Ectodermal cell (in vitro differentiated cells): ENCODE results near the gene IQGAP2.
"Not testable (repeated sequence)": the region's sequence is repeated elsewhere in the genome, so short reads cannot be mapped to it uniquely, and the experiment has no call there.

Source experiments
- H3K27ac ChIP-seq: 2 replicates; pipeline ENCODE4 v1.7.0; 2013; ENCODE audit warnings: mild to moderate bottlenecking, low read depth, low read length; ENCODE audit not compliant: insufficient read depth, poor library complexity, severe bottlenecking
- H3K27me3 ChIP-seq: 2 replicates; pipeline ENCODE4 v1.7.0; 2013; ENCODE audit warnings: mild to moderate bottlenecking, low read length; ENCODE audit not compliant: insufficient read depth, control insufficient read depth, poor library complexity, severe bottlenecking
- H3K36me3 ChIP-seq: one replicate; pipeline ENCODE4 v1.7.0; 2013; ENCODE audit warnings: low read length; ENCODE audit not compliant: control insufficient read depth, insufficient read depth
- H3K4me1 ChIP-seq: one replicate; pipeline ENCODE4 v1.7.0; 2013; ENCODE audit warnings: low read length; ENCODE audit not compliant: control insufficient read depth, insufficient read depth
- H3K4me3 ChIP-seq: 2 replicates; pipeline ENCODE4 v1.7.0; 2013; ENCODE audit warnings: low read depth, low read length, control low read depth; ENCODE audit not compliant: insufficient read depth
- H3K9me3 ChIP-seq: 2 replicates; pipeline ENCODE4 v1.7.0; 2013; ENCODE audit warnings: mild to moderate bottlenecking, low read length, moderate library complexity; ENCODE audit not compliant: control insufficient read depth
- WGBS, 2 experiments: methylation state at CpG; one replicate each; pipeline ENCODE4 v1.1.7; 2013; ENCODE audit warnings: missing lambda C conversion rate in 2 of 2; 5-methylcytosine and 5-hydroxymethylcytosine counted together

Gene IQGAP2

DNA sequence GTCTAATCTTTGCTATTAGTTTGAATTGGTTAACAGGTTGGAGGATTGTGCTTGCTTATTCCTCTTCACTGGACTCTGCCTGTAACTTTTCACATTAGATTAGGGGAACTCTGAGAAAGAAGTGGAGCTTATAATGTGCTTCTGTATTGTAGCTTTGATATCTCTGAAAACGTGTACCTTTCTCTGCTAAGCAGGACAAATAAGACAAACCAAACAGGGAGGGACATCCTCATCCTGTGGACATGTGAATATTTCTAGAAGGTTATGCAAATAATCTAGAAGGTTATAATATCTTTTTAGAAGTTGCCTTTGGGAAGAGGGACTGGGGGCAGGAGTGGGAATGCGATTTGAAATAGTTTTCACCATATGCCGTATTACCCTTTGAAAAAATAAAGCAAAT lies 11.7 kb downstream of the IQGAP2 start:
- Histone ChIP-seq H3K4me3 (no peak overlapping the region), H3K27ac (no peak overlapping the region), H3K4me1 (no peaks in the 10 kb centered on the region), H3K9me3 (no peaks in the 10 kb centered on the region), H3K36me3 (no peaks in the 10 kb centered on the region), H3K27me3 (no peaks in the 10 kb centered on the region)
- 86 to 96% methylated on average over 3 of the region's 3 CpGs for WGBS, 2 experiments

- WGBS, 2 experiments: 91 to 94% methylated on average over 2 of the region's 2 CpGs
- Histone ChIP-seq H3K27ac (no peak overlapping the region), H3K4me1 (no peaks in the 10 kb centered on the region), H3K27me3 (no peaks in the 10 kb centered on the region), H3K4me3 (no peak overlapping the region), H3K36me3 (no peaks in the 10 kb centered on the region), H3K9me3 (no peaks in the 10 kb centered on the region)
Measured at GRCh38 chr5:76415855-76416254, 12.8 kb downstream of the IQGAP2 start.

- 95 to 97% methylated on average over 1 of the region's 1 CpG for WGBS, 2 experiments
- H3K36me3 ChIP-seq: no peaks in the 10 kb centered on the region
- H3K27ac ChIP-seq: no peak overlapping the region
- H3K27me3 ChIP-seq: no peaks in the 10 kb centered on the region
- H3K9me3 ChIP-seq: no peaks in the 10 kb centered on the region
- no peaks in the 10 kb centered on the region for H3K4me1 ChIP-seq
- H3K4me3 ChIP-seq: no peak overlapping the region
Measured at GRCh38 chr5:76419597-76420298, 16.7 kb downstream of the IQGAP2 start.

DNA sequence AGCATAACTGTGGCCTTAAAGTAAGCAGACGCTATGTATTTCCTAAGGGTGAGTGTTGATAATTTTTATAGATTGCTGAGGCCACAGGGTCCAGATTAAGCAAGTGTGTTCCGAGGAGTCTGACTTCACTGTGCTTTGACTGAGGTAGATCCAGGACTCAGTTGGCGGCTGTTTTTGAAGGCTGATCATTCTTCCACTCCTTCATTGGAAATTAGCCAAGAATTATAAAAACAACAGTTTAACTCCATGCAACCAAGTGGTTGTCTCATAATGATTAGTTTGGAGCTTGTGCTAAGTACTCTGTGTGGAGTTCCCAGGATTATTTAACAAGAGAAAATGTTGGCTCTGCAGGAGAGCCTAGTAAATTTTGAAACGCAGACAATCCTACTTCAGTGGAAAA lies 19.1 kb downstream of the IQGAP2 start:
- whole genome bisulfite sequencing, 2 experiments: 92 to 96% methylated on average over 4 of the region's 4 CpGs
- Histone ChIP-seq H3K36me3 (no peaks in the 10 kb centered on the region), H3K4me3 (no peak overlapping the region), H3K9me3 (no peaks in the 10 kb centered on the region), H3K27ac (no peak overlapping the region), H3K4me1 (peaks cover 18% of the 10 kb centered on the region), H3K27me3 (no peaks in the 10 kb centered on the region)

- Histone ChIP-seq H3K27ac (no peak overlapping the region), H3K4me3 (no peak overlapping the region), H3K36me3 (no peaks in the 10 kb centered on the region), H3K27me3 (no peaks in the 10 kb centered on the region), H3K4me1 (peaks cover 24% of the 10 kb centered on the region), H3K9me3 (no peaks in the 10 kb centered on the region)
- WGBS, 2 experiments: 95 to 97% methylated on average over 3 of the region's 3 CpGs
Measured at GRCh38 chr5:76422742-76423141, 19.7 kb downstream of the IQGAP2 start.

GRCh38 chr5:76425146-76425545 lies 22.1 kb downstream of the IQGAP2 start:
- WGBS, 2 experiments: 80 to 81% methylated on average over 4 of the region's 4 CpGs

GRCh38 chr5:76425928-76426804 lies 23.1 kb downstream of the IQGAP2 start:
- Histone ChIP-seq H3K27ac (peak overlapping the region; percentile 63), H3K36me3 (no peaks in the 10 kb centered on the region), H3K4me3 (no peak overlapping the region), H3K27me3 (no peaks in the 10 kb centered on the region), H3K4me1 (peaks cover 24% of the 10 kb centered on the region), H3K9me3 (no peaks in the 10 kb centered on the region)
- 41 to 44% methylated on average over 12 of the region's 12 CpGs for WGBS, 2 experiments

More at GRCh38 chr5:76425146-76425545, 22.1 kb downstream of the IQGAP2 start:
- peaks cover 24% of the 10 kb centered on the region for H3K4me1 ChIP-seq
- no peaks in the 10 kb centered on the region for H3K9me3 ChIP-seq
- no peaks in the 10 kb centered on the region for H3K36me3 ChIP-seq
- H3K27me3 ChIP-seq: no peaks in the 10 kb centered on the region
- H3K4me3 ChIP-seq: no peak overlapping the region
- H3K27ac ChIP-seq: no peak overlapping the region

GRCh38 chr5:76427206-76428140 lies 24.4 kb downstream of the IQGAP2 start:
- Histone ChIP-seq H3K4me3 (no peak overlapping the region), H3K27me3 (no peaks in the 10 kb centered on the region), H3K27ac (no peak overlapping the region), H3K4me1 (peaks cover 24% of the 10 kb centered on the region), H3K9me3 (no peaks in the 10 kb centered on the region), H3K36me3 (no peaks in the 10 kb centered on the region)
- WGBS, 2 experiments: 53 to 58% methylated on average over 12 of the region's 14 CpGs

GRCh38 chr5:76428550-76428949 lies 25.5 kb downstream of the IQGAP2 start:
- H3K4me1 ChIP-seq: peaks cover 24% of the 10 kb centered on the region
- not testable (repeated sequence) for H3K4me3 ChIP-seq, H3K9me3 ChIP-seq, H3K27me3 ChIP-seq, H3K27ac ChIP-seq, H3K36me3 ChIP-seq
- 92% methylated on average over 6 of the region's 6 CpGs for WGBS, 2 experiments
